GM18507 (cell line): ENCODE data around the gene TSPEAR.

Experiments used
- DNase-seq: peaks from one replicate; pipeline ENCODE4 v3.0.0; 2011; ENCODE audit warnings: low read depth; ENCODE audit not compliant: insufficient read length; ENCODE audit errors: extremely low spot score
- FAIRE-seq: peaks from 2 replicates; lab custom pipeline; 2011; peaks lifted over from hg19 to GRCh38; lab: Jason Lieb, UNC

The TSPEAR gene

GRCh38 chr21:44473915-44474555, 237.3 kb downstream of the TSPEAR start:
- DNase-seq (no peak), FAIRE-seq (no peak)

DNA sequence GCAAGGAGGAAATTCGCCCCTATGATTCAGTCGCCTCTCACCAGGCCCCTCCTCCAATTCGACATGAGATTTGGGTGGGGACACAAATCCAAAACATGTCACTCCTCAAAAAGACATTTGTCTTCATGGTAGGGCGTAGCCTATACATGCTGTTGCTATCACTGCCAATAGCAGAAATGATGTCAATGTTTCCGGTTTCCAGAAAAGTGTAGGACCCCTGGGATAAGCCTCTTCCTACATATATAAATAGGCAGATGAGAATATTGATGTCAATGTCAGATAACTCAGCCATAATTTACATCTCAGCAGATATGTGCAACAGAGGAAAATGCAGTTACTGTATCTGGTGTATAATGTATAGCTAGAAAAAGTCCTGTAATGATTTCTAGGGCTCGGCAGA, 239.4 kb downstream of the TSPEAR start:
- DNase-seq (no peak), FAIRE-seq (no peak)

DNA sequence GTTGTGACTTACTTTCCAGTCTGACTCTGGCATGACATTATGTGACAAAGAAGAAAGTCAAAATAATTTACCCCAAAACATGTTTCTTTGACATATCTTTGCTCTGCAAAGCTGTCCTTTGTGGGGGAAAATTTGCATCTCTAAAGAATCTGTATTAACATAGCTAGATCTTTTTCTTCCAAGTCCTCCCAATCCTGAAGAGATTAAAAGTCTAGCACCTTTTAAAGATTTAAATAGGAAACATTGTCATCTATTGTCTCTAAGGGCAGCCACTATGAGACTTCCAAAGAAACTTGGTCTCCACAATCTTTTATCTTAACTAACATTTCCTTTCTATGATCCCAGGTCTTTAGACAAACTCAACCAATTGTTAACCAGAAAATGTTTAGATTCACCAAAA, 240.0 kb downstream of the TSPEAR start:
- DNase-seq (no peak), FAIRE-seq (no peak)

DNA sequence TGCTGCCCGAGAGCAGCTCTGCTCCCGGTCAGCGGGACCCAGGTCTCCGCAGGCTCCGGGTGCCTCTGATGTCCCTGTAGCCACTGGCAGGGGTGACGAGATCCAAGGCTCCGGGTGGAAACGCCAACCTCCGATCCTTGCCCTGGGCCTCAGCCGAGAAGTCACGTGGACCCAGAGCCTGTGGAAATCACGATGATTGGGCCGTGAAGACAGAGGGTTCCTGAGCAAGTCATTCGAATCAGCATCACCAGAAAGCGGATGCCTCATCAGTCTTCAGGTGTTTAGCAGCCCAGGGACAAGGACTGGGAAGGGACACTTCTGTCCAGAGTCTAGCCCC, 243.5 kb downstream of the TSPEAR start:
- FAIRE-seq (no peak), DNase-seq (no peak)

GRCh38 chr21:44466996-44467858, 244.1 kb downstream of the TSPEAR start:
- DNase-seq (no peak), FAIRE-seq (no peak)

GRCh38 chr21:44466351-44466954, 244.9 kb downstream of the TSPEAR start:
- FAIRE-seq (no peak), DNase-seq (no peak)

DNA sequence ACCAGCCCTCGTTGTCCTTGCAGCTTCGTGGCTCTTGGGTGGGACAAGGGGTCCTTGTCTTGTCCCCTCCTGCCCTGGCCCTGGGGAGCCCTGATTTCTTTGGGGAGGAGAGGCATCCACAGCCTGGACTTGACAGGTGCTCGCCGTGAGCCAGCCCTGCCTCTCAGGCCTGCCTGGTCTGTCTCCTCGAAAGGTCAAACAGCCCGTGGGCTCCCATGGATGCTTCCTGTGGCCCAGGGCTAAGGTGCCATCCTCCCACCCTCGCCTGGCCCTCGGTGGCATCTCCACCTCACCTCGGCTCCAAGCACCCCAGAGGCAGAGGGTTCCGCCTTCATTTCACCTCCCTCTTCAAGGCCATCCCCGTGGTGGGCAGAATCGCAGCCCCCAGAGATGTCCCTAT, 247.0 kb downstream of the TSPEAR start:
- DNase-seq (no peak), FAIRE-seq (no peak)

DNA sequence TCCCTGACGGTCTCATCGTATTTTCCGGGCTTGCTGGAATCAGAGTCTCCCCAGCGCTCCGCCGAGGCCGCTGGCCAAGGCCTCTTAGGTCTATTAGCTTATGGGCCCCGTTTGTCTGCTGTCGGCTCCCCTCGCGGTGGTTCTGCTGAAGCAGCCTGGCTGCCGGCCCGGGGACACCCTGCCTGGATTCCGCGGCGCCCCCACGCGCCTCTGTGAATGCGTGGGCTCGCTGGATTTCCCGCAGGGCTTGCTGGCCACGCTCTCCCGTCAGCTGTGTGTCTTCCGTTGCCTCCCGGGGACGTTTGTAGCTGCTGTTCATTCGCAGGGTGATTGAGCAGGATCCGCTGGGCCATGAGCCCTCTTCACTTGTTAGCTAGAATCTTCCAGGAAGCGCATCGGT, 247.6 kb downstream of the TSPEAR start:
- DNase-seq (no peak), FAIRE-seq (no peak)

- FAIRE-seq, result no peak
- no peak for DNase-seq
Observed at GRCh38 chr21:44462834-44463200, 248.6 kb downstream of the TSPEAR start.

DNA sequence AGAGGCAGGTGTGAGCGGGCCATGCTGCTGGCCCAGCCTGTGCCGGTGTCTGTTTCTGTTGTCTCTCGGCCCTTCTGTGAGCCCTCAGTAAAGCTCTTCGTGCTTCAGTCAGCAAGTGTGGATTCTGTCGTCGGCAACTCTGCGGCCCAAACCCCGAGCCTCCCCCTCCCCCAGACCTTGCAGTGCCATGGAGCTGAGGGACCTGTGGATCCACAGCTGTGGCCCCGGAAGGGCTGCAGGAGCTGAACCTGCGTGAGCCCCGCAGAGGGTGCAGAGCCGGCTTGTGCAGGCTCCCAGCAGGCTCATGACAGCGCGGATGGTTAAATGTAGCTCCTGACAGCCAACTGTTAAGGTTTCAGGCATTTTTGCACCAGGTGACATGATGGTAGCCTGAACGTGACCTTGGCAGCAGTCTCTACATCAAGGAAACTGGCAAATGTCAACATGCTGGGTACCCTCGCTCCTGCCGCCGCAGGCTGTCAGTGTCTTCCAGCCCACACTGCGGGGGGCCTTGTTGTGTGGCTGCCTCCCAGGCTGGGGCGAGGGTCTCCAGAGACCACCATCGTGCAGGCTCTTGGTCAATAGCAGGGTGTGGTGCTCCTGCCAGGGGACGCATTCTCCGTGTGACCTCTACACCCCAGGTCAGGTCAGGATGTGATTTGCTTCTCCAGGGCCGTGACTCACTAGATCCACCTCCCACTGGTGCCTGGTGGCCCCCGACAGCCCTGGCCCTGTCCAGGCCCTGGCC, 249.1 kb downstream of the TSPEAR start:
- DNase-seq (no peak), FAIRE-seq (no peak)

GRCh38 chr21:44461464-44462001, 249.8 kb downstream of the TSPEAR start:
- FAIRE-seq, result no peak

DNA sequence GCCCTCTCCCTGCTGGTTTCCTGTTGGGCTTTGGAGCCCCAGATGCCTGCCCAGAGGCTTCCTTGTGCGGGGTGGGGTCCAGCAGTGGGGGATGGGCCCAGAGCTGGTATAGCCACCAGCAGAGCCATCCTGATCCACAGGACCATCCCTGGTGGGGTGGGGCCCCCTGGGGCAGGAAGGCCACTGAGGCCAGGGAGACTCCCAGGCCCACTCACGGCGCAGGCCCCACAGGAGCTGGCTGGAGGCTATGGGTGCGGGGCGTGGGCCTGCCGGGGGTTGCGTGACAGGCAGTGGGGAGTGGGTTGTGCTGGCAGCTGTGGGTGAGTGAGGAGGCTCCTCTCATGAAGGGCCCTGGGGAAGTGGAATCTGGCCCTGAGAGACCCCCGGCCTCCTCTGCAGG, 250.4 kb downstream of the TSPEAR start:
- DNase-seq, result no peak
- no peak for FAIRE-seq

More at GRCh38 chr21:44461464-44462001, 249.8 kb downstream of the TSPEAR start:
- no peak for DNase-seq

- DNase-seq (no peak), FAIRE-seq (no peak)
Observed at GRCh38 chr21:44460441-44460755, 251.0 kb downstream of the TSPEAR start.

GRCh38 chr21:44459712-44460440, 251.5 kb downstream of the TSPEAR start:
- DNase-seq (no peak), FAIRE-seq (no peak)

- FAIRE-seq (no peak), DNase-seq (no peak)
Observed at GRCh38 chr21:44458971-44459711, 252.2 kb downstream of the TSPEAR start.

DNA sequence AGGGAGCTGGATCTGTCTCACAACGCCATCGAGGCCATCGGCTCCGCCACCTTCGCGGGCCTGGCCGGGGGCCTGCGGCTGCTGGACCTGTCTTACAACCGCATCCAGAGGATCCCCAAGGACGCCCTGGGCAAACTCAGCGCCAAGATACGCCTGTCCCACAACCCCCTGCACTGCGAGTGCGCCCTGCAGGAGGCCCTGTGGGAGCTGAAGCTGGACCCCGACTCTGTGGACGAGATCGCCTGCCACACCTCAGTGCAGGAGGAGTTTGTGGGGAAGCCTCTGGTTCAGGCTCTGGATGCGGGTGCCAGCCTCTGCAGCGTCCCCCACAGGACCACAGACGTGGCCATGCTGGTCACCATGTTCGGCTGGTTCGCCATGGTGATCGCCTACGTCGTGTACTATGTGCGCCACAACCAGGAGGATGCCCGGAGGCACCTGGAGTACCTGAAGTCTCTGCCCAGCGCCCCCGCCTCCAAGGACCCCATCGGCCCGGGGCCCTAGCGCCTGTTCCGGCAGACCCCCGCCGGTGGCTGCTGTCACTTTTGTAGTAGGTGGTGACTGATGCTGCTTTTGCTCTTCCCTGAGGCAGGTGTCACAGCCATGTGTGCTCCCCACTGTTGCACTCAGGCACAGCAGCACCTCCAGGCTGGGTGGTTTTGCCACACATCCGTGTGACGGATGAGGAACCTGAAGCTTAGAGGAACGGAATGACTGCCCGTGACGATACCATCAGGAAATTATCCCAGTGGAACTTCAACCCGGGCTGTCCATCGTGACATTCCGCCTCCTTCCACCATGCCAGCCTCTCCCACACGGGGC, 254.2 kb downstream of the TSPEAR start:
- DNase-seq (no peak), FAIRE-seq (no peak)

GRCh38 chr21:44456214-44456914, 255.0 kb downstream of the TSPEAR start:
- FAIRE-seq, result no peak
- DNase-seq, result no peak
